NCI-H146 treated with DMSO at 0.1 percent for 48 hours (cell line): ENCODE measurements around the gene FGD4.
"Not testable (repeated sequence)": the region's sequence is repeated elsewhere in the genome, so short reads cannot be mapped to it uniquely, and the experiment has no call there.

Experiments
- DNase-seq: peaks from one replicate; lab custom pipeline; 2025; ENCODE audit not compliant: unreplicated experiment; lab: John Stamatoyannopoulos, UW

FGD4 gene

GRCh38 chr12:32489070-32489469 is 89.7 kb downstream of the FGD4 start:
- DNase-seq = no peak

GRCh38 chr12:32490801-32491200 is 91.4 kb downstream of the FGD4 start:
- no peak for DNase-seq

- DNase-seq = no peak
These were observed 93.9 kb downstream of the FGD4 start for GRCh38 chr12:32493282-32493681.

GRCh38 chr12:32494656-32495055 is 95.3 kb downstream of the FGD4 start:
- no peak for DNase-seq

- no peak for DNase-seq
These were observed 97.6 kb downstream of the FGD4 start for GRCh38 chr12:32496946-32497345.

GRCh38 chr12:32497864-32498263 is 98.5 kb downstream of the FGD4 start:
- no peak for DNase-seq

GRCh38 chr12:32499048-32499447 is 99.7 kb downstream of the FGD4 start:
- DNase-seq = peak; percentile 36

- peak; percentile 99 for DNase-seq
These were observed 102.5 kb downstream of the FGD4 start for GRCh38 chr12:32501835-32502333.

- no peak for DNase-seq
These were observed 103.5 kb downstream of the FGD4 start for GRCh38 chr12:32502693-32503502.

- no peak for DNase-seq
These were observed 104.4 kb downstream of the FGD4 start for GRCh38 chr12:32503730-32504129.

- no peak for DNase-seq
These were observed 105.2 kb downstream of the FGD4 start for GRCh38 chr12:32504591-32504990.

GRCh38 chr12:32505067-32505945 is 105.9 kb downstream of the FGD4 start:
- DNase-seq = no peak

- not testable (repeated sequence) for DNase-seq
These were observed 108.0 kb downstream of the FGD4 start for GRCh38 chr12:32507096-32507941.

GRCh38 chr12:32507942-32508320 is 108.6 kb downstream of the FGD4 start:
- no peak for DNase-seq

GRCh38 chr12:32508626-32509025 is 109.3 kb downstream of the FGD4 start:
- no peak for DNase-seq

- no peak for DNase-seq
These were observed 110.2 kb downstream of the FGD4 start for GRCh38 chr12:32509328-32510091.

GRCh38 chr12:32511976-32512375 is 112.6 kb downstream of the FGD4 start:
- not testable (repeated sequence) for DNase-seq

GRCh38 chr12:32512379-32512778 is 113.0 kb downstream of the FGD4 start:
- no peak for DNase-seq

- DNase-seq = no peak
These were observed 113.6 kb downstream of the FGD4 start for GRCh38 chr12:32512910-32513309.
